ENCODE data around the gene FAM180A.

Gene FAM180A

DNA sequence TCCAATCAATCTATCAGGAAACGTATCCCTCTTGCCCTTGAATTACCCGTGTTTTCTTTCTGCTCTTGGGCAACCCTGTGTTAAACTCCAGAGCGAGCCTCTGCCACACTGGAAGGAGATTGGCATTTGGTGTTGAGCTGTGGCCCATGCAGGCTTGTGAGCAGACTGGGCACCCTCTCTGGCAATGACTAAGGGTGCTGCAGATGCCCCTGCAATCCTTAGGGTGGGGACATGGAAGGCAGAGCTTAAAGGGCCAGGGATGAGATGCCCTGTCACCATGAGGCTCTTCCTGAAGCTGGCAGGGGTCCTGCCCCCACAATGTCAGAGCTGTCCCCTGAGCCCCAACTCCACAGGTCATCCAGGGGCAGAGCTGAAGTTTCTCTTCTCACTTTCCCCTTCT is 19.5 kb upstream of the FAM180A start:
- Histone ChIP-seq H3K27ac (no peak overlapping the region), H3K4me3 (no peak overlapping the region), H3K27me3 (no peaks in the 10 kb centered on the region), H3K36me3 (no peaks in the 10 kb centered on the region), H3K9me3 (no peaks in the 10 kb centered on the region), H3K4me1 (peaks cover 0 to 5% (median 0%) of the 10 kb centered on the region in 4 donors)
- intact Hi-C loops (cut with DNase I; ENCODE audit: low total_unique reads), result no loop called here
- TF ChIP-seq, protein P1, sequence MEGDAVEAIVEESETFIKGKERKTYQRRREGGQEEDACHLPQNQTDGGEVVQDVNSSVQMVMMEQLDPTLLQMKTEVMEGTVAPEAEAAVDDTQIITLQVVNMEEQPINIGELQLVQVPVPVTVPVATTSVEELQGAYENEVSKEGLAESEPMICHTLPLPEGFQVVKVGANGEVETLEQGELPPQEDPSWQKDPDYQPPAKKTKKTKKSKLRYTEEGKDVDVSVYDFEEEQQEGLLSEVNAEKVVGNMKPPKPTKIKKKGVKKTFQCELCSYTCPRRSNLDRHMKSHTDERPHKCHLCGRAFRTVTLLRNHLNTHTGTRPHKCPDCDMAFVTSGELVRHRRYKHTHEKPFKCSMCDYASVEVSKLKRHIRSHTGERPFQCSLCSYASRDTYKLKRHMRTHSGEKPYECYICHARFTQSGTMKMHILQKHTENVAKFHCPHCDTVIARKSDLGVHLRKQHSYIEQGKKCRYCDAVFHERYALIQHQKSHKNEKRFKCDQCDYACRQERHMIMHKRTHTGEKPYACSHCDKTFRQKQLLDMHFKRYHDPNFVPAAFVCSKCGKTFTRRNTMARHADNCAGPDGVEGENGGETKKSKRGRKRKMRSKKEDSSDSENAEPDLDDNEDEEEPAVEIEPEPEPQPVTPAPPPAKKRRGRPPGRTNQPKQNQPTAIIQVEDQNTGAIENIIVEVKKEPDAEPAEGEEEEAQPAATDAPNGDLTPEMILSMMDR (IDR thresholded peaks at IDR 0.05), result no peak
- no peak for DNase-seq

GRCh38 chr7:135763261-135763660 is 14.6 kb upstream of the FAM180A start:
- Histone ChIP-seq H3K4me3 (no peak overlapping the region), H3K27me3 (no peaks in the 10 kb centered on the region), H3K36me3 (no peaks in the 10 kb centered on the region), H3K4me1 (peaks cover 0 to 36% (median 15%) of the 10 kb centered on the region in 4 donors), H3K9me3 (no peaks in the 10 kb centered on the region), H3K27ac (no peak overlapping the region)
- DNase-seq, result no peak
- TF ChIP-seq, protein P1 (IDR thresholded peaks at IDR 0.05), result no peak
- intact Hi-C loops (cut with DNase I; ENCODE audit: low total_unique reads), result no loop called here

GRCh38 chr7:135761751-135762488 is 13.3 kb upstream of the FAM180A start:
- Histone ChIP-seq H3K27ac (peak overlapping the region; percentile 84 to 93), H3K36me3 (no peaks in the 10 kb centered on the region), H3K9me3 (no peaks in the 10 kb centered on the region), H3K27me3 (no peaks in the 10 kb centered on the region), H3K4me1 (peaks cover 0 to 49% (median 20%) of the 10 kb centered on the region in 4 donors), H3K4me3 (peak overlapping the region in 1 of 2 donors; percentile 1)
- DNase-seq, result peak; percentile 67 to 88
- intact Hi-C loops (cut with DNase I; ENCODE audit: low total_unique reads), result no loop called here
- TF ChIP-seq, protein P1 (IDR thresholded peaks at IDR 0.05), result no peak

- DNase-seq, result no peak
- intact Hi-C loops (cut with DNase I; ENCODE audit: low total_unique reads), result no loop called here
- peaks cover 0 to 68% (median 25%) of the 10 kb centered on the region in 4 donors for H3K4me1 ChIP-seq
- H3K9me3 ChIP-seq, result no peaks in the 10 kb centered on the region
- peak overlapping the region; percentile 89 to 93 for H3K27ac ChIP-seq
- TF ChIP-seq, protein P1 (IDR thresholded peaks at IDR 0.05), result no peak
- no peaks in the 10 kb centered on the region for H3K36me3 ChIP-seq
- H3K27me3 ChIP-seq, result no peaks in the 10 kb centered on the region
- H3K4me3 ChIP-seq, result no peak overlapping the region
Measured at GRCh38 chr7:135759532-135759931, 10.9 kb upstream of the FAM180A start.

DNA sequence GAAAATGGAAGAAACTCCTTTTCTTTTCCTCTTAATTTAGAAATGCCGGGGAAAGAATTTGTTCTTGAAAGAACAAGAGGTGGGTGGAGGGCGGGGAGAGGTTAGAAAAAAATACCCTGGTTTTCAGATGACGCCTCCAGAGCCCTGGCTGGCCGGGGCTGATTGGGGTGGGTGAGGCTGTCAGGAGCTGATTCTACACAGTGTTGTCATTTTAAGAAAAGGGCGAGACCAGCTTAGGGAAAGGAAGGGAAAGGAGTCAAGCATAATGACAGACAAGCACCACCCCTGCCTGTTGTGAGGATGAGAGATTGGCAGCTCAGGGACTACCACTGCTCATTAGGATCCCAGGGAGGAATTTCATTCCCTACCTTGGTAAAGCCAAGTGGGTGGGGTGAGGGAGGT is 9.9 kb upstream of the FAM180A start:
- peak overlapping the region; percentile 37 to 39 for H3K4me3 ChIP-seq
- no peaks in the 10 kb centered on the region for H3K9me3 ChIP-seq
- TF ChIP-seq, protein P1 (IDR thresholded peaks at IDR 0.05), result no peak
- peaks cover 0 to 68% (median 25%) of the 10 kb centered on the region in 4 donors for H3K4me1 ChIP-seq
- no peaks in the 10 kb centered on the region for H3K36me3 ChIP-seq
- H3K27ac ChIP-seq, result peak overlapping the region; percentile 89 to 93
- DNase-seq, result peak in 1 of 2 donors; percentile 77
- intact Hi-C loops (cut with DNase I; ENCODE audit: low total_unique reads), result no loop called here
- H3K27me3 ChIP-seq, result no peaks in the 10 kb centered on the region
